NCI-H2227 treated with DMSO at 0.1 percent for 48 hours (cell line): ENCODE data around the gene PLSCR1.

Experiments
- DNase-seq: peaks from one replicate; lab custom pipeline; 2025; lab: John Stamatoyannopoulos, UW

Gene PLSCR1

DNA sequence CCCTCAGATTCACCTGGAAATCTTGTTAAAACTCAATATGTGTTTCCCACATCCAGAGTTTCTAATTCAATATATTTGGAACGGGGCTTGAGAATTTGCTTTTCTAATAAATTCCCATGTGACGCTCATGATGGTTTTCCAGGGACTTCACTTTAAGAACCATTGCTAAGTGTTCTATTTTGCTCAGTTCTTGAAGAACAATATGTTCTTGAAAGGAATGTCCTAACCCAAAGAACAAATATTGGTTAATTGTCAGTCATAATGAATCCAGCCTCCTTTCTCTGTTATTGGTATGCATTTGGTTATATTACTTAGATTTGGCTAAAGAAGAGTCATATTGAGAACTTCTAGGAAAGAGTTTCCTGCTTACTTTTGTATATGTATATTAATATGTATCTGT, 70.7 kb downstream of the PLSCR1 start:
- DNase-seq: no peak

DNA sequence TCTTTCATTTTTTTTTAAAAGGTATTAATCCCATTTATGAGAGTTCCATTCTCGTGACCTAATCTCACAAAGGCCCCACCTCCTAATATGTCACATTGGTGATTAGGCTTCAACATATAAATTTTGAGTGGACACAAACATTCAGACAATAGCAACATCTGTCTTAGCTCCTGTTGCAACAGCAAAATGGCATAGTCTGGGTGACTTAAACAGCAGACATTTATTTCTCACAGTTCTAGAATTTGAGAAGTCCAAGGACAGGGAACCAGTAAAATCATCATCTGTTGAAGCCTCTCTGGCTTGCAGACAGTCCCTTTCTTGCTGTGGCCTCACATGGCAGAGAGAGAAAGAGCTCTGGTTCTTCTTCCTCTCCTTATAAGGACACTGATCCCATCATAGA, 71.8 kb downstream of the PLSCR1 start:
- no peak for DNase-seq

DNA sequence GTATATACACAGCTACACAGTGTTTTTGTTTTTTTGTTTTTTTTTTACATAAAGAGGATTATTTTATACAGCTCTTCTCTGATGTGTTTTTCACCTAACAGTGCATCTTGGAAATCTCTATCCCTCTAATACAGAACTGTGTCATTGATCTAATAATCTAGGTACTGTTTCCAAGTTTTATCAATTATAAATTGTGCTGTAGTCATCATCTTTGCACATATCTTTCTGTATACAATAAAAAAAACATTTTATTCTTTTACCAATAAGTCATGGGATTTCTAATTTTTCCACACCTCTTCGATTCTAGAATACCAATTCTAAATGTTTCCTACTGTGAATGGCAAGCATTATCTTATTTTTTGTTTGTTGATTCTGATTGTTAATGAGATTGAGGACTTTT, 73.4 kb downstream of the PLSCR1 start:
- no peak for DNase-seq

DNA sequence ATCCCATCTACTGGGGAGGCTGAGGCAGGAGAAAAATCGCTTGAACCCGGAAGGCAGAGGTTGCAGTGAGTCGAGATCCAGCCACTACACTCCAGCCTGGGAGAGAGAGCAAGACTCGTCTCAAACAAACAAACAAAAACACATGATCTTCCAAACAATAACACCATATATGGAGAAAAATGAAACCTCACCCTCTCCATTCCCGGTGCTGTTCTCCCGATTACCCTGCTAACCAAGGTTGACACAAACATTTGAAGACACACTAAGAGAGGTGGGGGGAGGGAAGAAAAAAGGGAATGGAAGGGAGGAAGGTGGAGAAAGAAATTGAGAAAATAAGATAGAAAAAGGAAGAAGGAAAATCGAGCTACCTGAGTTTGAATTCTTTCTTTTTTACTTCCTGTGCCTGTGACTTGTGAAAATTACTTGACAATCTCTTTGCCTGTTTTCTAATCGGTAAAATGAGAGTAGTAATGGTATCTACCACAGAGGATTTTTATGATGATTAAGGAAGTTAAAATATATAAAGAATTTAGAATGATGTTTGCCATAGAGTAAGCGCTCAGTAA, 73.9 kb downstream of the PLSCR1 start:
- DNase-seq: no peak

DNA sequence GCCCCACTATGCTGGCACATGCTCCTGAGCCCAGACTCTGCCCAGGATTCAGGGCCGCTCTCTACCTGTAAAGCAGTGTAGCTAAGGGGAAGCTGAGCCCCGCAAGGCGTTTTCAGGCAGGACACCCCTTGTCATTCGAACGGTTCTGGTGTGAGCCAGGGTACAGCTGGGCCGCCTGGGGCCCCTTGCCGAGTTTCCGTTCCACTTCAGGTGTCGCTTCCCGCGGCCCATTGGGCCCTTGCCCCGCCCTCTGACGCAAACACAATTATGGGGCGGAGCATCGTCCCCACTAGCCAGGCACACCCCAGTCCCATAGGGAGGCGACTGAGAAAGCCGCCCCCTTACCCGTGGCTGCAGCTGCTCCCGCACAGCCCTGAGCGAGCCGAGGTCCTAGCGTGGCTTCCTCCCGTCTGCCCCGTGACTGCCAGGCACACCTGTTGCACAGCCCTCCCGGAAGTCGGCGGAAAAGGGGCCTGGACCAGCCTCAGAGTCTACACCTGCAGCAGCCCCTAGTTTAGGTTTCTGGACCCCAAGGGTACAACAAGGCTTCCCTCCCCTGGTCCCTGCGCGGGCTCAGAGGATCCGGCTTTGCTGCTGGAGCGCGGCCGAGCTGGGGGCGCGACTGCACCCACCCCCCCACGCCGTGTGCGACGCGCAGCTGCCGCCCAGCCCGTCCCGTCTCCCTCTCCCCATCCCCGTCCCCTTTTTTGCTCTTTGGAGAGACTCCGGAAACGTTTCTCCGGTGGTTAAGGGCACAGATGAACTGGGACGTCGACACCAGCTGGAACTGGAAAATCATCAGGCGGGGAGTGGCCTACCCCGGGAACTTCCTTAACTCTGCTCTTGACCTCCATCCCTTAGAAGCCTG, 75.0 kb downstream of the PLSCR1 start, which contains the start of gene PLSCR2:
Gene PLSCR2, minus strand, starts transcription at position 412 of the 868 bp plus-strand sequence. CDS start 9,657 bp downstream, outside the sequence.
- no peak for DNase-seq

DNA sequence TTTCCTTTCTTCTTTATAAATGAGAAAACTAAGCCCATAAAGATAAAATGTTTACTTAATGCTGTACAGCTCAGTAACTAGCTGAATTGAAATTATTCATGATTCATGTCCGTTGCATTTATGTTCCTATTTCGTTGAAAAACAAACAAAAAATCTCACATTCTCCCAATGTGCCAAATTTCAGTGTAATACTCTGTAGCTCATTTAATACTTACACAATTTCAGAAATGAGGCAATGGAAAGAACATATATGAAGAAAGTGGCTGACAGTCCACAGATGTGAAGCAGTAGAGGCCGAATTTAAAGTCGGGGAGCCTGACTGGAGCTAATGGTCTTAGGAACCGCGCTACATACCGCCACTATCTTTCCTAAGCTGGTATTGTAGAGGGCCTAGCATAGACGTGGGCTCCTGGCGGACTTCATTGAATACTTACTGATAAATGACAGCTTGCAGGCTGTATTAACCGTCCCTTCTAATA, 75.7 kb downstream of the PLSCR1 start:
- DNase-seq: no peak

DNA sequence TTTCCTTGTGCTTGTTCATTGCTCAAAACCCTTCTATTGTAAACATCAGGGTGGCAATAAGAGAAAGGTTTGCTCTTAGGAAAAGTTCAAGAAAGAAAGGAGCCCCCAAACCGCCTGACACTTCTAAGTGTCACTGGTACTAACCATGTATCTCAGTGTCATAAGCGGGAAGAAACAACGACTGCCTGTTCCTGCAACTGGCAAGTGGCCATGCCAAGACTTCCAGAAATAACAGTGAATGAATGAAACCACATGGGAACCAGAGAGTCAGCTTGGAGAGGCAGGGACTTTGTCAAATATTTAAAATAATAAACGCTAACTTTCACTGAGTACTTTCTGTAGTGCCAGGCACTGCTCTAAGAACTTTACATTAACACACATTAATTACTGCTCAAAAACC, 76.2 kb downstream of the PLSCR1 start:
- no peak for DNase-seq

DNA sequence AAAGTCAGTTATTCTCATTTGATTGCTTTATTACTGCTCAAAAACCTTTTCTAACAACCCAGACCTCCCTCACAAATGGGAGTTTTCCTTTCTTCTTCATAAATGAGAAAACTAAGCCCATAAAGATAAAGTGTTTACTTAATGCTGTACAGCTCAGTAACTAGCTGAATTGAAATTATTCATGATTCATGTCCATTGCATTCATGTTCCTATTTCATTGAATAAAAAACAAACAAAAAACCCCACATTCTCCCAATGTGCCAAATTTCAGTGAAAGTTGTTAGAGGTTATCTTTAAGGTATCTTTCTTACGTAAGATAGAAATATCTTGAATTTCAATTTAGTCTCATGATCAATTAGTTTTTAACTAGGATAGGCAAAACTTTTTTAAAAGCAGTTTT, 77.8 kb downstream of the PLSCR1 start:
- DNase-seq: no peak

DNA sequence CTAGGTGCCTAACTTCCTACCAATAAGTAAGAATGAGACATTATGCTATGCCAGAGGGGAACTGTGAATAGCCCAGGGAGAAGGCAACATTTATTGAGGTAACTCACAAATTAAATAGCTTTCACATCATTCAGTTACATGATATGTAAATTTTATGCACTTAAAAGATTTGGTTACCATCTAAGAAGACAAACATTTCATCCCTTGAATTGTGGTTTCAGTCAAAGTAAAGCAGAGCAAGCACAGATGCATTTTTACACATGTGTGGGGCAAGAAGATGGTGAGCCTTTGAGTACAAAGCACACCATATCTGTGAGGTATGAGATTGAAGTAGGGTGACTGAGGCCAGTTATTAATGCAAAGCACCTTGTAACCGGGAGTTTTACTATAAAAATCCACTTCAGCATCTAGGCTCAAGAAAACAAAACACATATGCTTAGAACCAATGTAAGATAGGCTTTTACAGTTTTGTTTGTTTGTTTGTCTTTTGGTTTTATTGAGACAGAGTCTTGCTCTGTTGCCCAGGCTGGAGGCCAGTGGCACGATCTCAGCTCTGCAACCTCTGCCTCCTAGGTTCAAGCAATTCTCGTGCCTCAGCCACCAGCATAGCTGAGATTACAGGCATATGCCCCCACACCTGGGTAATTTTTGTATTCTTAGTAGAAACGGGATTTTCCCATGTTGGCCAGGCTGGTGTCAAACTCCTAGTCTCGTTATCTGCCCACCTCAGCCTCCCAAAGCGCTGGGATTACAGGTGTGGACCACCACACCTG, 78.5 kb downstream of the PLSCR1 start:
- DNase-seq: no peak
